Measurements from ENCODE around the gene SHC2. TPM values are rescaled to one million over a fixed set of nuclear protein-coding genes. Genes with fewer than 3 reads are reported as not detected.

The SHC2 gene
- total and polyA plus RNA-seq, 9 of the 15 experiments (the other 6 are each of a cell fraction or from before 2014, with no cell fraction given) = 0.14 to 0.36 (median 0.17) TPM; not detected in 5

DNA sequence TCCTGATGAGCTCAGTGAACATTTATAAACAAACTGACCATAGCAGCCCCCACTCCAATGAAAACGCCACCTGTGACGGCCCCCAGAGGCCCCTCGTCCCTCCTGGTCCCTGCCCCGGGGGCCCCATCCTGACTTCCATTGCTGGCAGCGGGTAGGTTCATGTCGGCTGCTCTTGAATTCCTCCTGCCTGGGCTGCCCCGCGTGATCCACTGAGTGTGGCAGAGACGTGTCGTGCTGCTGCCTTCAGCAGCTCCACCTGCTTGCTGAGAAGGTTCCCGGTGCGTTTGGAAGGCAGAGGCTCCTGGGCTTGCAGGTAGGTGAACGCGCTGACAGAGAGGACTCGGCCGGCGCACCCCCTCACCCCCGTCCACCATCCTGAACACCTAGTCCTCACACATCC, 63.5 kb downstream of the SHC2 start (continued):
- TF ChIP-seq, protein P1, sequence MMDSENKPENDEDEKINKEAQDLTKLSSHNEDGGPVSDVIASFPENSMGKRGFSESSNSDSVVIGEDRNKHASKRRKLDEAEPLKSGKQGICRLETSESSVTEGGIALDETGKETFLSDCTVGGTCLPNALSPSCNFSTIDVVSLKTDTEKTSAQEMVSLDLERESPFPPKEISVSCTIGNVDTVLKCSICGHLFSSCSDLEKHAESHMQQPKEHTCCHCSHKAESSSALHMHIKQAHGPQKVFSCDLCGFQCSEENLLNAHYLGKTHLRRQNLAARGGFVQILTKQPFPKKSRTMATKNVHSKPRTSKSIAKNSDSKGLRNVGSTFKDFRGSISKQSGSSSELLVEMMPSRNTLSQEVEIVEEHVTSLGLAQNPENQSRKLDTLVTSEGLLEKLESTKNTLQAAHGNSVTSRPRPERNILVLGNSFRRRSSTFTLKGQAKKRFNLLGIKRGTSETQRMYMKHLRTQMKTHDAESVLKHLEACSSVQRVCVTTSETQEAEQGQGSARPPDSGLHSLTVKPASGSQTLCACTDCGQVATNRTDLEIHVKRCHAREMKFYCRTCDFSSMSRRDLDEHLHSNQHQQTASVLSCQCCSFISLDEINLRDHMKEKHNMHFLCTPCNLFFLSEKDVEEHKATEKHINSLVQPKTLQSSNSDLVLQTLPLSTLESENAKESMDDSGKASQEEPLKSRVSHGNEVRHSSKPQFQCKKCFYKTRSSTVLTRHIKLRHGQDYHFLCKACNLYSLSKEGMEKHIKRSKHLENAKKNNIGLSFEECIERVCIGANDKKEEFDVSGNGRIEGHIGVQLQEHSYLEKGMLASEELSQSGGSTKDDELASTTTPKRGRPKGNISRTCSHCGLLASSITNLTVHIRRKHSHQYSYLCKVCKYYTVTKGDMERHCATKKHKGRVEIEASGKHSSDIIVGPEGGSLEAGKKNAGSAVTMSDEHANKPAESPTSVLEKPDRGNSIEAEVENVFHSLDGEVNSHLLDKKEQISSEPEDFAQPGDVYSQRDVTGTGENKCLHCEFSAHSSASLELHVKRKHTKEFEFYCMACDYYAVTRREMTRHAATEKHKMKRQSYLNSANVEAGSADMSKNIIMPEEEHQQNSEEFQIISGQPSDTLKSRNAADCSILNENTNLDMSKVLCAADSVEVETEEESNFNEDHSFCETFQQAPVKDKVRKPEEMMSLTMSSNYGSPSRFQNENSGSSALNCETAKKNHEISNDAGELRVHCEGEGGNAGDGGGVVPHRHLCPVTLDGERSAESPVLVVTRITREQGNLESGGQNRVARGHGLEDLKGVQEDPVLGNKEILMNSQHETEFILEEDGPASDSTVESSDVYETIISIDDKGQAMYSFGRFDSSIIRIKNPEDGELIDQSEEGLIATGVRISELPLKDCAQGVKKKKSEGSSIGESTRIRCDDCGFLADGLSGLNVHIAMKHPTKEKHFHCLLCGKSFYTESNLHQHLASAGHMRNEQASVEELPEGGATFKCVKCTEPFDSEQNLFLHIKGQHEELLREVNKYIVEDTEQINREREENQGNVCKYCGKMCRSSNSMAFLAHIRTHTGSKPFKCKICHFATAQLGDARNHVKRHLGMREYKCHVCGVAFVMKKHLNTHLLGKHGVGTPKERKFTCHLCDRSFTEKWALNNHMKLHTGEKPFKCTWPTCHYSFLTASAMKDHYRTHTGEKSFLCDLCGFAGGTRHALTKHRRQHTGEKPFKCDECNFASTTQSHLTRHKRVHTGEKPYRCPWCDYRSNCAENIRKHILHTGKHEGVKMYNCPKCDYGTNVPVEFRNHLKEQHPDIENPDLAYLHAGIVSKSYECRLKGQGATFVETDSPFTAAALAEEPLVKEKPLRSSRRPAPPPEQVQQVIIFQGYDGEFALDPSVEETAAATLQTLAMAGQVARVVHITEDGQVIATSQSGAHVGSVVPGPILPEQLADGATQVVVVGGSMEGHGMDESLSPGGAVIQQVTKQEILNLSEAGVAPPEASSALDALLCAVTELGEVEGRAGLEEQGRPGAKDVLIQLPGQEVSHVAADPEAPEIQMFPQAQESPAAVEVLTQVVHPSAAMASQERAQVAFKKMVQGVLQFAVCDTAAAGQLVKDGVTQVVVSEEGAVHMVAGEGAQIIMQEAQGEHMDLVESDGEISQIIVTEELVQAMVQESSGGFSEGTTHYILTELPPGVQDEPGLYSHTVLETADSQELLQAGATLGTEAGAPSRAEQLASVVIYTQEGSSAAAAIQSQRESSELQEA (IDR thresholded peaks at IDR 0.05; ENCODE audit: low read depth) = no peak
- TF ChIP-seq ERF (CRISPR knock-in tag; IDR thresholded peaks at IDR 0.05) (no peak), ZNF324 (CRISPR knock-in tag; IDR thresholded peaks at IDR 0.05) (no peak), ZNF224 (CRISPR knock-in tag; IDR thresholded peaks at IDR 0.05) (no peak)

Measured in K562 (cell line).